HepG2 (cell line): Measurements from ENCODE around the gene NELFB. TPM values are rescaled to one million over a fixed set of nuclear protein-coding genes. Genes with fewer than 3 reads are reported as not detected.

ENCODE experiments used
- ATAC-seq: fragments of 200-7000 bp; cut with Tn5 transposase; 3 replicates; pipeline ENCODE4 v1.9.1; 2020; ENCODE audit warnings: mild to moderate bottlenecking, moderate library complexity
- BruUV-seq: library from RNA; stranded (reverse); fragments of 400-500 nt; replicated peaks from 2 replicates; lab custom pipeline; 2021; lab: Mats Ljungman, UMichigan
- CTCF ChIA-PET: fragments of 300-600 bp; formaldehyde crosslinking; extraction: SDS; loops from one replicate; lab custom pipeline; 2021; ENCODE audit warnings: low total read pairs, inconsistent platforms, low intra/inter-chr PET ratio; lab: Yijun Ruan, JAX
- POLR2A ChIA-PET: fragments of 350-600 bp; sonication (Branson Sonifier 250); formaldehyde crosslinking; loops from one replicate; lab custom pipeline; 2020; ENCODE audit warnings: antibody characterized with exemption, inconsistent platforms; lab: Yijun Ruan, JAX
- DNase-seq: peaks from one replicate; pipeline ENCODE4 v3.0.0-alpha.2; 2015; ENCODE audit warnings: low spot score
- FAIRE-seq: peaks from 3 replicates; lab custom pipeline; 2011; peaks lifted over from hg19 to GRCh38; lab: Jason Lieb, UNC
- H2AFZ ChIP-seq: one replicate; pipeline ENCODE4 v1.6.1; 2011; ENCODE audit warnings: low read length, inconsistent platforms
- H3K27ac ChIP-seq: fragments of 300-600 bp; 3 replicates; pipeline ENCODE4 v1.8.0; 2011; ENCODE audit warnings: mixed run types, mild to moderate bottlenecking, mixed read lengths, low read length, inconsistent platforms; ENCODE audit not compliant: insufficient read depth; ENCODE audit errors: extremely low read length
- H3K27me3 ChIP-seq, 2 experiments: fragments of 200-600 bp in 1 of 2; 2 replicates in 1 of 2; 3 replicates in 1 of 2; pipeline versions ENCODE4 v1.6.0 to v1.8.0; 2011; ENCODE audit warnings: low read length in 2 of 2, mild to moderate bottlenecking in 2 of 2, moderate library complexity in 2 of 2, inconsistent platforms in 1 of 2; ENCODE audit not compliant: insufficient read depth in 2 of 2, control insufficient read depth in 1 of 2
- H3K36me3 ChIP-seq, 2 experiments: fragments of 200-600 bp in 1 of 2; replicated peaks in 1 of 2; 2 replicates in 1 of 2; 3 replicates in 1 of 2; pipeline versions ENCODE4 v1.5.1 to v1.8.0; 2011; ENCODE audit warnings: low read length in 2 of 2, inconsistent platforms in 1 of 2; ENCODE audit not compliant: insufficient read depth in 2 of 2, control insufficient read depth in 1 of 2
- H3K4me1 ChIP-seq: 2 replicates; pipeline ENCODE4 v1.5.1; 2012; ENCODE audit warnings: low read length, inconsistent platforms; ENCODE audit not compliant: insufficient read depth
- H3K4me2 ChIP-seq: 2 replicates; pipeline ENCODE4 v1.6.0; 2011; ENCODE audit warnings: low read depth, low read length, inconsistent platforms
- H3K4me3 ChIP-seq, 3 experiments: fragments of 200-600 bp in 1 of 3; sonication (generic), shearing (Covaris generic) in 1 of 3; replicated peaks in 1 of 3; 2 replicates each; pipeline ENCODE4 v1.5.1; 2011 to 2016; ENCODE audit warnings: low read length in 3 of 3, inconsistent platforms in 2 of 3, low read depth in 2 of 3, mild to moderate bottlenecking in 2 of 3, control low read depth in 1 of 3, mixed read lengths in 1 of 3; ENCODE audit not compliant: insufficient read depth in 1 of 3
- H3K79me2 ChIP-seq: one replicate; pipeline ENCODE4 v1.6.1; 2011; ENCODE audit warnings: low read length, inconsistent platforms; ENCODE audit not compliant: insufficient read depth
- H3K9ac ChIP-seq: 2 replicates; pipeline ENCODE4 v1.6.0; 2011; ENCODE audit warnings: mild to moderate bottlenecking, low read depth, low read length, inconsistent platforms; ENCODE audit not compliant: insufficient read depth
- H3K9me3 ChIP-seq: 2 replicates; pipeline ENCODE4 v1.5.1; 2012; ENCODE audit warnings: mild to moderate bottlenecking, low read length
- H4K20me1 ChIP-seq: 2 replicates; pipeline ENCODE4 v1.6.0; 2011; ENCODE audit warnings: inconsistent platforms, mild to moderate bottlenecking, low read length, moderate library complexity; ENCODE audit not compliant: insufficient read depth
- ARID5B ChIP-seq: IDR thresholded peaks from 2 replicates; pipeline ENCODE4 v1.4.0; 2020; ENCODE audit warnings: mild to moderate bottlenecking, missing genetic modification reagents
- ARNTL ChIP-seq: sonication (generic); formaldehyde crosslinking; IDR thresholded peaks from 2 replicates; pipeline ENCODE4 v1.4.0; 2020; ENCODE audit warnings: mild to moderate bottlenecking, missing genetic modification reagents
- ATF5 ChIP-seq: sonication (generic); formaldehyde crosslinking; IDR thresholded peaks from 2 replicates; pipeline ENCODE4 v1.4.0; 2020; ENCODE audit warnings: mild to moderate bottlenecking, low read depth, missing genetic modification reagents
- MAZ ChIP-seq, 2 experiments: sonication (generic) in 1 of 2; formaldehyde crosslinking in 1 of 2; IDR thresholded peaks; 2 replicates each; pipeline versions ENCODE4 v1.5.0 to v1.6.1; 2012 to 2020; ENCODE audit warnings: low read depth in 2 of 2, mild to moderate bottlenecking in 2 of 2, borderline replicate concordance in 1 of 2, improper control_type of control experiment in 1 of 2, low read length in 1 of 2, missing genetic modification reagents in 1 of 2, moderate library complexity in 1 of 2
- YEATS4 ChIP-seq: sonication (generic); formaldehyde crosslinking; IDR thresholded peaks from 2 replicates; pipeline ENCODE4 v1.4.0; 2020; ENCODE audit warnings: missing genetic modification reagents, borderline replicate concordance
- ZBTB40 ChIP-seq, 2 experiments: fragments of 450-650 bp in 1 of 2; sonication (generic) in 1 of 2; formaldehyde crosslinking in 1 of 2; IDR thresholded peaks; 2 replicates each; pipeline versions ENCODE4 v1.6.1 to v1.8.0; 2016 to 2022; ENCODE audit warnings: antibody characterized with exemption in 1 of 2, mild to moderate bottlenecking in 1 of 2, missing genetic modification reagents in 1 of 2
- WGBS: methylation state at CpG from one replicate; pipeline ENCODE4 v1.1.6; 2017; ENCODE audit warnings: low lambda C conversion rate; 5-methylcytosine and 5-hydroxymethylcytosine counted together
- in situ Hi-C: cut with HindIII; loops from 2 replicates; pipeline ENCODE4 v1.10.0; 2017; ENCODE audit warnings: low pct_unique_long_range_greater_than_20kb; ENCODE audit not compliant: extremely low pct_ligation_motif_present
- intact Hi-C: fragments of 100-400 bp; cut with micrococcal nuclease; formaldehyde crosslinking; loops from one replicate; pipeline ENCODE4 v1.10.0; 2022; ENCODE audit not compliant: unreplicated experiment
- polyA plus RNA-seq, 8 experiments: library from polyadenylated mRNA; depleted of rRNA in 3 of 8; stranded (reverse) in 7 of 8; unstranded in 1 of 8; fragments of >200 nt; fragmentation: Illumina TruSeq in 4 of 8; extraction: Trizol in 4 of 8; gene quantifications; 2 replicates each; pipeline versions ENCODE4 v1.2.1 to v1.2.3, GENCODE V29; 2011 to 2016; ENCODE audit warnings: low read depth in 4 of 8, missing spikeins in 1 of 8, mixed read lengths in 1 of 8; ENCODE audit not compliant: insufficient read depth in 1 of 8
- total RNA-seq, 5 experiments: library from RNA; depleted of rRNA; stranded (reverse); fragments of >200 nt; fragmentation: Illumina TruSeq; extraction: Trizol; gene quantifications; 2 replicates each; pipeline ENCODE4 v1.2.3, GENCODE V29; 2016; ENCODE audit warnings: low read depth in 1 of 5
- TF ChIP-seq, protein P1 (sequence below): sonication (generic); formaldehyde crosslinking; IDR thresholded peaks from 2 replicates; pipeline ENCODE4 v1.4.0; 2020; ENCODE audit warnings: mild to moderate bottlenecking, missing genetic modification reagents

Gene NELFB
- total and polyA plus RNA-seq, 2 of the 13 experiments (the other 11 are each of a cell fraction or from before 2014, with no cell fraction given) = 26.5 to 45.8 TPM

DNA sequence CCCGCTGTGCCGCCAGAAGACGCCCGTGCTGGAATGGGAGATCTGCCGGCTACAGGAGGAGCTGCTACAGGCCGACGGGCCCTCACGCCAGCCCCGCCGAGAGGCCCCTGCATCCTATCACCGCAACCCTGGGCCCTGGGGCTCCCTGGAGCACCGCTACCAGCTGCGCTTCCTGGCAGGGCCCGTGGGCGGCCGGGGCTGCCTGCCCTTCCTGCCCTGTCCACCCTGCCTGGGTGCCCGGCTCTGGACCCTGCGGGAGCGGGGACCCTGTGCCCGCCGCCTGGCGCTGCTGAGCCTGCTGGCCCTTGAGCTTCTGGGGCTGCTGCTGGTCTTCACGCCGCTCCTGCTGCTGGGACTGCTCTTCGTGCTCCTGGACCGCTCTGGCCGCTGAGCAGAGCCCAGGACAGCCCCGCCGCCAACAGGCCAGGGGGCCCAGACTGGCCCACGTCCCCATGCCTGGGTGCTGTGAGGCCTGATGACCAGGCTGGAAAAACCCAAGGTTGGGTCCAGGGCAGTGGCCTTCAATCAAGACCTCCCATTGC lies 36.8 kb upstream of the NELFB start:
- ChIA-PET CTCF (no interaction called here), POLR2A (interaction anchor here (1.0 to 13.4 kb wide), 12 partner anchors 8 to 137 kb away, joined by 3 to 225 read pairs (median 8); partner anchors contain the start of genes ANAPC2, NDOR1, RNF224 and SSNA1)
- WGBS = 47% methylated on average over 3 of the region's 30 CpGs
- H3K27me3 ChIP-seq = no peaks in the 10 kb centered on the region; a peak in 1 of 5 replicates
- intact Hi-C loops (no loop called here), in situ Hi-C loops (no loop called here)
- H3K4me1 ChIP-seq = peaks cover 34% of the 10 kb centered on the region
- ATAC-seq (peak; percentile 5), FAIRE-seq (no peak), DNase-seq (no peak)
- H3K79me2 ChIP-seq = peaks cover 3% of the 10 kb centered on the region
- H3K9me3 ChIP-seq = no peaks in the 10 kb centered on the region
- H3K27ac ChIP-seq = peak overlapping the region; percentile 84
- no TSS peak for BruUV-seq
- H2AFZ ChIP-seq = no peak overlapping the region
- peak overlapping the region; percentile 77 for H3K9ac ChIP-seq
- peak overlapping the region; percentile 90 for H3K4me2 ChIP-seq
- peaks cover 4% of the 10 kb centered on the region; the same call in 1 of the 2 replicates for H4K20me1 ChIP-seq
- H3K36me3 ChIP-seq = no peaks in the 10 kb centered on the region
- peak overlapping the region; percentile 68 to 83 (median 77) for H3K4me3 ChIP-seq
- TF ChIP-seq ARID5B (CRISPR knock-in tag) = no peak
- TF ChIP-seq YEATS4 (CRISPR knock-in tag) = 0 out of 2 replicates have a peak, but pooled peaks have one; percentile 17
- TF ChIP-seq MAZ (IDR thresholded peaks at IDR 0.05; ENCODE audit: borderline replicate concordance, low read depth, low read length) = no peak
- TF ChIP-seq MAZ (CRISPR knock-in tag; IDR thresholded peaks at IDR 0.05; ENCODE audit: low read depth) = 0 out of 2 replicates have a peak, but pooled peaks have one; percentile 22
- TF ChIP-seq, protein P1, sequence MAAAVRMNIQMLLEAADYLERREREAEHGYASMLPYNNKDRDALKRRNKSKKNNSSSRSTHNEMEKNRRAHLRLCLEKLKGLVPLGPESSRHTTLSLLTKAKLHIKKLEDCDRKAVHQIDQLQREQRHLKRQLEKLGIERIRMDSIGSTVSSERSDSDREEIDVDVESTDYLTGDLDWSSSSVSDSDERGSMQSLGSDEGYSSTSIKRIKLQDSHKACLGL (CRISPR knock-in tag) = peak; percentile 64; the same call in 1 of the 2 replicates
- peak; percentile 14; the same call in 1 of the 2 replicates for TF ChIP-seq ARNTL (CRISPR knock-in tag)
- no peak for TF ChIP-seq ZBTB40 (IDR thresholded peaks at IDR 0.05)
- 0 out of 2 replicates have a peak, but pooled peaks have one; percentile 1 for TF ChIP-seq ZBTB40 (CRISPR knock-in tag; IDR thresholded peaks at IDR 0.05)
- TF ChIP-seq ATF5 = no peak
